IMR-90 (cell line): ENCODE results near the gene LRPPRC. TPM values are rescaled to one million over a fixed set of nuclear protein-coding genes. Genes with fewer than 3 reads are reported as not detected.

Experiments
- ATAC-seq: fragments of 200-7000 bp; cut with Tn5 transposase; 2 replicates; pipeline ENCODE4 v1.9.1; 2020; ENCODE audit warnings: low read depth, mild to moderate bottlenecking, moderate library complexity
- BruUV-seq: library from RNA; stranded (reverse); fragments of 400-500 nt; replicated peaks from 2 replicates; lab custom pipeline; 2021; lab: Mats Ljungman, UMichigan
- CTCF ChIA-PET: fragments of 300-600 bp; formaldehyde crosslinking; extraction: SDS; loops from one replicate; lab custom pipeline; 2021; ENCODE audit warnings: antibody characterized with exemption; lab: Yijun Ruan, JAX
- POLR2A ChIA-PET: fragments of 300-600 bp; sonication (Branson Sonifier 250); formaldehyde crosslinking; loops from one replicate; lab custom pipeline; 2022; ENCODE audit warnings: antibody characterized with exemption; ENCODE audit not compliant: unreplicated experiment; lab: Charles Lee
- DNase-seq: peaks from one replicate; pipeline ENCODE4 v3.0.0; 2013
- H2AFZ ChIP-seq: replicated peaks from 2 replicates; pipeline ENCODE3; 2013; ENCODE audit warnings: low read length, mild to moderate bottlenecking; ENCODE audit not compliant: poor library complexity
- H2AK5ac ChIP-seq: 2 replicates; pipeline ENCODE4 v1.6.1; 2013; ENCODE audit warnings: low read depth, low read length, inconsistent platforms
- H2AK9ac ChIP-seq: replicated peaks from 2 replicates; pipeline ENCODE3; 2013; ENCODE audit warnings: mild to moderate bottlenecking, low read depth, low read length, moderate library complexity; ENCODE audit not compliant: poor library complexity
- H2BK120ac ChIP-seq: 2 replicates; pipeline ENCODE4 v1.6.1; 2013; ENCODE audit warnings: low read depth, low read length, inconsistent platforms
- H2BK15ac ChIP-seq: 3 replicates; pipeline ENCODE4 v1.6.1; 2013; ENCODE audit warnings: low read depth, low read length, inconsistent platforms
- H2BK20ac ChIP-seq: 2 replicates; pipeline ENCODE4 v1.6.1; 2013; ENCODE audit warnings: low read depth, mild to moderate bottlenecking, inconsistent platforms, low read length, moderate library complexity
- H2BK5ac ChIP-seq: 2 replicates; pipeline ENCODE4 v1.6.1; 2013; ENCODE audit warnings: mild to moderate bottlenecking, low read depth, low read length, inconsistent platforms; ENCODE audit not compliant: poor library complexity, severe bottlenecking
- H3K14ac ChIP-seq: replicated peaks from 2 replicates; pipeline ENCODE4 v1.6.1; 2013; ENCODE audit warnings: low read depth, low read length, inconsistent platforms
- H3K18ac ChIP-seq: 2 replicates; pipeline ENCODE4 v1.6.1; 2013; ENCODE audit warnings: low read depth, low read length, control low read depth
- H3K23ac ChIP-seq: 2 replicates; pipeline ENCODE4 v1.6.1; 2013; ENCODE audit warnings: low read depth, low read length, inconsistent platforms
- H3K27ac ChIP-seq: 2 replicates; pipeline ENCODE4 v1.5.1; 2013; ENCODE audit warnings: mild to moderate bottlenecking, control low read depth, low read length; ENCODE audit not compliant: insufficient read depth
- H3K27me3 ChIP-seq: 2 replicates; pipeline ENCODE4 v1.6.1; 2013; ENCODE audit warnings: low read length; ENCODE audit not compliant: control insufficient read depth, insufficient read depth
- H3K36me3 ChIP-seq: 2 replicates; pipeline ENCODE4 v1.6.1; 2013; ENCODE audit warnings: low read length, mixed read lengths; ENCODE audit not compliant: control insufficient read depth, insufficient read depth
- H3K4ac ChIP-seq: 2 replicates; pipeline ENCODE4 v1.6.1; 2013; ENCODE audit warnings: low read depth, low read length, inconsistent platforms
- H3K4me1 ChIP-seq: 2 replicates; pipeline ENCODE4 v1.6.1; 2013; ENCODE audit warnings: low read length, mixed read lengths; ENCODE audit not compliant: control insufficient read depth, insufficient read depth
- H3K4me2 ChIP-seq: 2 replicates; pipeline ENCODE4 v1.6.1; 2013; ENCODE audit warnings: low read depth, mild to moderate bottlenecking, control low read depth, low read length, moderate library complexity
- H3K4me3 ChIP-seq: 2 replicates; pipeline ENCODE4 v1.5.1; 2013; ENCODE audit warnings: low read depth, mild to moderate bottlenecking, control low read depth, low read length, moderate library complexity; ENCODE audit not compliant: insufficient read depth
- H3K56ac ChIP-seq: 2 replicates; pipeline ENCODE4 v1.6.1; 2013; ENCODE audit warnings: low read length, inconsistent platforms; ENCODE audit not compliant: insufficient read depth; ENCODE audit errors: extremely low read depth
- H3K79me1 ChIP-seq, 2 experiments: 2 replicates each; pipeline ENCODE4 v1.6.1; 2013; ENCODE audit warnings: low read length in 2 of 2, inconsistent platforms in 1 of 2, low read depth in 1 of 2
- H3K9ac ChIP-seq: 2 replicates; pipeline ENCODE4 v1.6.1; 2013; ENCODE audit warnings: low read depth, low read length, control low read depth
- H3K9me1 ChIP-seq: 2 replicates; pipeline ENCODE4 v1.6.1; 2013; ENCODE audit warnings: low read length, inconsistent platforms; ENCODE audit not compliant: insufficient read depth
- H3K9me3 ChIP-seq: 2 replicates; pipeline ENCODE4 v1.6.1; 2013; ENCODE audit warnings: low read length; ENCODE audit not compliant: control insufficient read depth, insufficient read depth
- H4K20me1 ChIP-seq: 2 replicates; pipeline ENCODE4 v1.6.1; 2013; ENCODE audit warnings: low read length, inconsistent platforms; ENCODE audit not compliant: insufficient read depth
- H4K5ac ChIP-seq: 2 replicates; pipeline ENCODE4 v1.6.1; 2013; ENCODE audit warnings: mild to moderate bottlenecking, low read depth, low read length, control low read depth
- H4K8ac ChIP-seq, 2 experiments: 2 replicates each; pipeline ENCODE4 v1.6.1; 2013; ENCODE audit warnings: low read depth in 2 of 2, low read length in 2 of 2, control low read depth in 1 of 2, inconsistent platforms in 1 of 2
- H4K91ac ChIP-seq: 2 replicates; pipeline ENCODE4 v1.6.1; 2013; ENCODE audit warnings: low read depth, low read length, inconsistent platforms; ENCODE audit not compliant: insufficient read depth
- BHLHE40 ChIP-seq: fragments of 150-350 bp; IDR thresholded peaks from 2 replicates; pipeline ENCODE4 v1.6.1; 2016; ENCODE audit warnings: mild to moderate bottlenecking, low read depth, low read length
- CEBPB ChIP-seq: IDR thresholded peaks from 2 replicates; pipeline ENCODE4 v1.6.1; 2012; ENCODE audit warnings: low read depth, low read length, improper control_type of control experiment
- CHD1 ChIP-seq: IDR thresholded peaks from 2 replicates; pipeline ENCODE4 v1.6.1; 2012; ENCODE audit warnings: low read depth, low read length, improper control_type of control experiment
- FOS ChIP-seq: fragments of 150-350 bp; IDR thresholded peaks from 2 replicates; pipeline ENCODE4 v1.6.1; 2016; ENCODE audit warnings: low read depth, low read length
- MAFK ChIP-seq: IDR thresholded peaks from 2 replicates; pipeline ENCODE4 v1.6.1; 2012; ENCODE audit warnings: low read depth, low read length, improper control_type of control experiment
- MAZ ChIP-seq: IDR thresholded peaks from 2 replicates; pipeline ENCODE4 v1.6.1; 2012; ENCODE audit warnings: low read depth, mild to moderate bottlenecking, low read length, improper control_type of control experiment, moderate library complexity, borderline replicate concordance
- MXI1 ChIP-seq: IDR thresholded peaks from 2 replicates; pipeline ENCODE4 v1.6.1; 2012; ENCODE audit warnings: low read depth, mild to moderate bottlenecking, low read length, moderate library complexity, borderline replicate concordance
- NFE2L2 ChIP-seq: fragments of 150-350 bp; IDR thresholded peaks from 2 replicates; pipeline ENCODE4 v1.6.1; 2016; ENCODE audit warnings: low read depth, mild to moderate bottlenecking, low read length
- POLR2A ChIP-seq: IDR thresholded peaks from 2 replicates; pipeline ENCODE4 v1.6.1; 2012; ENCODE audit warnings: mild to moderate bottlenecking, low read depth, low read length
- RAD21 ChIP-seq: IDR thresholded peaks from 2 replicates; pipeline ENCODE4 v1.6.1; 2012; ENCODE audit warnings: low read length, improper control_type of control experiment
- RCOR1 ChIP-seq: IDR thresholded peaks from 2 replicates; pipeline ENCODE4 v1.6.1; 2012; ENCODE audit warnings: mild to moderate bottlenecking, low read length, improper control_type of control experiment; ENCODE audit not compliant: insufficient replicate concordance
- RFX5 ChIP-seq: IDR thresholded peaks from 2 replicates; pipeline ENCODE4 v1.8.0; 2012; ENCODE audit warnings: low read depth, mild to moderate bottlenecking, low read length, moderate library complexity
- SMC3 ChIP-seq: fragments of 150-350 bp; IDR thresholded peaks from 2 replicates; pipeline ENCODE4 v1.6.1; 2016; ENCODE audit warnings: low read depth, mild to moderate bottlenecking, antibody characterized with exemption, low read length, moderate library complexity
- USF2 ChIP-seq: fragments of 150-350 bp; IDR thresholded peaks from 2 replicates; pipeline ENCODE4 v1.6.1; 2017; ENCODE audit warnings: mild to moderate bottlenecking, antibody characterized with exemption, low read length, low read depth
- WGBS, 2 experiments: methylation state at CpG; one replicate each; pipeline versions ENCODE4 v1.1.5 to v1.1.7; 2013; ENCODE audit warnings: missing lambda C conversion rate in 2 of 2; ENCODE audit not compliant: insufficient read length in 1 of 2; ENCODE audit errors: extremely low coverage in 2 of 2; 5-methylcytosine and 5-hydroxymethylcytosine counted together
- dilution Hi-C: fragments of 300-500 bp; cut with HindIII; formaldehyde crosslinking; loops from one replicate; pipeline ENCODE4 v1.14.3; 2018; ENCODE audit warnings: low sequenced_read_pairs; ENCODE audit not compliant: unreplicated experiment
- in situ Hi-C: fragments of 300-500 bp; cut with MboI; formaldehyde crosslinking; loops from 3 replicates; pipeline ENCODE4 v1.14.3; 2019; ENCODE audit warnings: low sequenced_read_pairs, inconsistent platforms, mixed read lengths
- intact Hi-C: fragments of 100-400 bp; cut with micrococcal nuclease; formaldehyde crosslinking; loops from 2 replicates; pipeline ENCODE4 v1.10.0; 2022
- polyA plus RNA-seq, 3 experiments: library from polyadenylated mRNA; depleted of rRNA; stranded (reverse); fragments of >200 nt; gene quantifications; 2 replicates each; pipeline ENCODE4 v1.2.3, GENCODE V29; 2012; ENCODE audit warnings: low replicate concordance in 1 of 3
- total RNA-seq: library from RNA; depleted of rRNA; stranded (reverse); fragments of >200 nt; gene quantifications from 2 replicates; pipeline ENCODE4 v1.2.3, GENCODE V29; 2012
- TF ChIP-seq, protein P1 (sequence below): fragments of 150-350 bp; IDR thresholded peaks from 2 replicates; pipeline ENCODE4 v1.6.1; 2016; ENCODE audit warnings: low read depth, mild to moderate bottlenecking, low read length, moderate library complexity, borderline replicate concordance
- TF ChIP-seq, protein P2 (sequence below): conservative IDR thresholded peaks from 2 replicates; pipeline ENCODE4 v1.5.1; 2012; ENCODE audit warnings: mild to moderate bottlenecking, low read depth, low read length, improper control_type of control experiment

The LRPPRC gene
- total and polyA plus RNA-seq, 2 of the 4 experiments (the other 2 are of a cell fraction): 30.4 to 36.0 TPM

GRCh38 chr2:43937269-43937820 lies 58.4 kb downstream of the LRPPRC start:
- Histone ChIP-seq H3K4me1 (no peaks in the 10 kb centered on the region), H2AK5ac (no peak overlapping the region), H3K14ac (no peak overlapping the region), H3K27me3 (no peaks in the 10 kb centered on the region), H4K20me1 (no peaks in the 10 kb centered on the region), H3K27ac (no peak overlapping the region), H3K9me1 (no peaks in the 10 kb centered on the region), H3K18ac (no peak overlapping the region), H2AK9ac (no peak overlapping the region), H2AFZ (no peak overlapping the region), H4K91ac (no peak overlapping the region), H2BK120ac (no peak overlapping the region), H3K79me1 (peaks cover 3 to 11% of the 10 kb centered on the region in 2 experiments; a peak in 3 of 4 replicates), H3K4me2 (no peak overlapping the region), H4K5ac (no peak overlapping the region), H2BK20ac (no peak overlapping the region), H3K56ac (no peak overlapping the region), H3K9me3 (no peaks in the 10 kb centered on the region), H2BK15ac (no peak overlapping the region), H4K8ac (no peak overlapping the region), H3K4me3 (no peak overlapping the region), H2BK5ac (no peak overlapping the region), H3K9ac (no peak overlapping the region), H3K36me3 (peaks cover 7% of the 10 kb centered on the region), H3K4ac (no peak overlapping the region), H3K23ac (no peak overlapping the region)
- BruUV-seq: no TSS peak
- in situ Hi-C loops: no loop called here
- WGBS, 2 experiments: no CpG with 5 or more reads among the region's 3 CpGs
- DNase-seq (peak; percentile 0), ATAC-seq (no peak)
- CTCF ChIA-PET: interaction anchor here (1.5 kb wide), 1 partner anchor 54 kb away, joined by 3 read pairs; no protein-coding TSS in a partner anchor
- TF ChIP-seq NFE2L2 (no peak), USF2 (no peak), SMC3 (no peak), BHLHE40 (no peak), RAD21 (no peak), POLR2A (no peak), MAZ (no peak), MXI1 (no peak), CEBPB (no peak), RFX5 (no peak), FOS (no peak), MAFK (no peak), CHD1 (no peak), RCOR1 (no peak)
- TF ChIP-seq, protein P1, sequence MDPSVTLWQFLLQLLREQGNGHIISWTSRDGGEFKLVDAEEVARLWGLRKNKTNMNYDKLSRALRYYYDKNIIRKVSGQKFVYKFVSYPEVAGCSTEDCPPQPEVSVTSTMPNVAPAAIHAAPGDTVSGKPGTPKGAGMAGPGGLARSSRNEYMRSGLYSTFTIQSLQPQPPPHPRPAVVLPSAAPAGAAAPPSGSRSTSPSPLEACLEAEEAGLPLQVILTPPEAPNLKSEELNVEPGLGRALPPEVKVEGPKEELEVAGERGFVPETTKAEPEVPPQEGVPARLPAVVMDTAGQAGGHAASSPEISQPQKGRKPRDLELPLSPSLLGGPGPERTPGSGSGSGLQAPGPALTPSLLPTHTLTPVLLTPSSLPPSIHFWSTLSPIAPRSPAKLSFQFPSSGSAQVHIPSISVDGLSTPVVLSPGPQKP: no peak
- TF ChIP-seq, protein P2, sequence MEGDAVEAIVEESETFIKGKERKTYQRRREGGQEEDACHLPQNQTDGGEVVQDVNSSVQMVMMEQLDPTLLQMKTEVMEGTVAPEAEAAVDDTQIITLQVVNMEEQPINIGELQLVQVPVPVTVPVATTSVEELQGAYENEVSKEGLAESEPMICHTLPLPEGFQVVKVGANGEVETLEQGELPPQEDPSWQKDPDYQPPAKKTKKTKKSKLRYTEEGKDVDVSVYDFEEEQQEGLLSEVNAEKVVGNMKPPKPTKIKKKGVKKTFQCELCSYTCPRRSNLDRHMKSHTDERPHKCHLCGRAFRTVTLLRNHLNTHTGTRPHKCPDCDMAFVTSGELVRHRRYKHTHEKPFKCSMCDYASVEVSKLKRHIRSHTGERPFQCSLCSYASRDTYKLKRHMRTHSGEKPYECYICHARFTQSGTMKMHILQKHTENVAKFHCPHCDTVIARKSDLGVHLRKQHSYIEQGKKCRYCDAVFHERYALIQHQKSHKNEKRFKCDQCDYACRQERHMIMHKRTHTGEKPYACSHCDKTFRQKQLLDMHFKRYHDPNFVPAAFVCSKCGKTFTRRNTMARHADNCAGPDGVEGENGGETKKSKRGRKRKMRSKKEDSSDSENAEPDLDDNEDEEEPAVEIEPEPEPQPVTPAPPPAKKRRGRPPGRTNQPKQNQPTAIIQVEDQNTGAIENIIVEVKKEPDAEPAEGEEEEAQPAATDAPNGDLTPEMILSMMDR: no peak
- intact Hi-C loops: no loop called here
- POLR2A ChIA-PET: interaction anchor here (0.6 kb wide), 1 partner anchor 238 kb away, joined by 5 read pairs; no protein-coding TSS in a partner anchor
- dilution Hi-C loops: no loop called here
